Fibroblast of lung (primary cell): ENCODE data around the gene SNRNP48.

Source experiments
- EZH2 ChIP-seq: IDR thresholded peaks from 2 replicates; pipeline ENCODE4 v1.5.1; 2012; ENCODE audit warnings: low read length, control low read depth, mild to moderate bottlenecking; ENCODE audit errors: missing control alignments
- TF ChIP-seq, protein P1 (sequence below), 2 donors: IDR thresholded peaks in 1 of 2; conservative IDR thresholded peaks in 1 of 2; 1 replicate in 1 of 2; 2 replicates in 1 of 2; pipeline ENCODE4 v1.5.1; 2011 to 2012; ENCODE audit warnings: low read length in 2 of 2, control low read depth in 1 of 2, inconsistent platforms in 1 of 2, low read depth in 1 of 2, mild to moderate bottlenecking in 1 of 2

DNA sequence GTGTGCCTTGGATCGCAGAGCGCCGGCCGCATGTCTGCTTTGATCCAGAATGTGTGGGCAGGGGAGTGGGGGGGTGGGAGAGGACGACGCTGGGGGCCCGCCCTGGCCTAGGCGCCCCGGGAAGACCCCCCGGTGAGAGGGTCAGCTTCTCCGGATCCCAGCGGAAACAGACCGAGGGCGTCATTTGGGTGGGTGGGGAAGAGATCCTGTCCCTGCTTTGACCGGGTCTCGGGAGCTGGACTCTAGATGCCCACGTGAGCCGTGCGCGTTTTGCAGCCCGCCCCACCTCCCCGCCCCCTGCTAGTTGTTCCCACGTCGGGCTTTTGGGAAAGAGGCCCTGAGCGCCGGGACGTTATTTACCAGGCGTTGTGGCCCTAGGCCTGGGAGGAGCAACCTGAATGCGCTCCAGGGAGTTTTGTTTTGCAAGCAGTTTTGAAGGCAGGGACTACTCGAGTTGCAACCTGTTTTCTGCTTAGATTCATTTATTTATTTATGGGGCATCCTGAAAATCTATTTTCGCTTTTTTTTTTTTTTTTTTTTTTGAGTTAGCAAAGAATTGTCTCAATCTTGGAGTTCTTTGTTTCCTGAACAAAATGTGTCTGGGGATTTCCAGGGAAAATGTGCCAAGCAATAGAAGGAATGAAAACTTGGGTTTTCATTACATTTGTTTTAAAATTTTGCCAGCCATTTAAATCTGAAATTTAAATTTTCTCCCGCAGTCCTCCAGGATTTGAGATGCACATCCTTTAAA, 46.9 kb upstream of the SNRNP48 start:
- TF ChIP-seq, protein P1, sequence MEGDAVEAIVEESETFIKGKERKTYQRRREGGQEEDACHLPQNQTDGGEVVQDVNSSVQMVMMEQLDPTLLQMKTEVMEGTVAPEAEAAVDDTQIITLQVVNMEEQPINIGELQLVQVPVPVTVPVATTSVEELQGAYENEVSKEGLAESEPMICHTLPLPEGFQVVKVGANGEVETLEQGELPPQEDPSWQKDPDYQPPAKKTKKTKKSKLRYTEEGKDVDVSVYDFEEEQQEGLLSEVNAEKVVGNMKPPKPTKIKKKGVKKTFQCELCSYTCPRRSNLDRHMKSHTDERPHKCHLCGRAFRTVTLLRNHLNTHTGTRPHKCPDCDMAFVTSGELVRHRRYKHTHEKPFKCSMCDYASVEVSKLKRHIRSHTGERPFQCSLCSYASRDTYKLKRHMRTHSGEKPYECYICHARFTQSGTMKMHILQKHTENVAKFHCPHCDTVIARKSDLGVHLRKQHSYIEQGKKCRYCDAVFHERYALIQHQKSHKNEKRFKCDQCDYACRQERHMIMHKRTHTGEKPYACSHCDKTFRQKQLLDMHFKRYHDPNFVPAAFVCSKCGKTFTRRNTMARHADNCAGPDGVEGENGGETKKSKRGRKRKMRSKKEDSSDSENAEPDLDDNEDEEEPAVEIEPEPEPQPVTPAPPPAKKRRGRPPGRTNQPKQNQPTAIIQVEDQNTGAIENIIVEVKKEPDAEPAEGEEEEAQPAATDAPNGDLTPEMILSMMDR (conservative IDR thresholded peaks at IDR 0.05 in 1 of 2, IDR thresholded peaks at IDR 0.05 in 1 of 2; ENCODE audit: low read depth in 1 of 2, low read length in 2 of 2): no peak
- no peak for TF ChIP-seq EZH2
